Ovary (tissue), 9 donors: Measurements from ENCODE around the gene FURIN. TPM values are rescaled to one million over a fixed set of nuclear protein-coding genes. Genes with fewer than 3 reads are reported as not detected.

ENCODE experiments used
- DNase-seq, 5 donors: peaks; one replicate each; pipeline ENCODE4 v3.0.0-alpha.2; 2019 to 2020
- H3K27ac ChIP-seq, 2 donors: fragments of 200-600 bp; one replicate each; pipeline versions ENCODE4 v1.5.1 to v1.8.0; 2019 to 2022
- H3K27me3 ChIP-seq: fragments of 200-600 bp; one replicate; pipeline ENCODE4 v1.8.0; 2022
- H3K36me3 ChIP-seq: fragments of 200-600 bp; sonication (generic); one replicate; pipeline ENCODE4 v1.5.1; 2019
- H3K4me1 ChIP-seq: one replicate; pipeline ENCODE4 v1.8.1; 2013; ENCODE audit warnings: mild to moderate bottlenecking, moderate library complexity; ENCODE audit not compliant: insufficient read depth
- H3K4me3 ChIP-seq: fragments of 200-600 bp; sonication (generic); one replicate; pipeline ENCODE4 v1.5.1; 2017
- H3K9me3 ChIP-seq, 2 donors: fragments of 200-600 bp in 1 of 2; sonication (generic) in 1 of 2; one replicate each; pipeline versions ENCODE4 v1.5.1 to v1.8.1; 2013 to 2019; ENCODE audit warnings: mild to moderate bottlenecking in 1 of 2, moderate library complexity in 1 of 2
- CTCF ChIP-seq, 3 donors: fragments of 450-650 bp in 2 of 3; fragments of 200-600 bp in 1 of 3; IDR thresholded peaks; one replicate each; pipeline versions ENCODE4 v1.5.1 to v1.8.0; 2016 to 2022; ENCODE audit warnings: antibody characterized with exemption in 3 of 3, mild to moderate bottlenecking in 1 of 3
- EP300 ChIP-seq: sonication (generic); formaldehyde crosslinking; IDR thresholded peaks from one replicate; pipeline ENCODE4 v1.6.1; 2017; ENCODE audit warnings: antibody characterized with exemption
- POLR2A ChIP-seq: fragments of 450-650 bp; IDR thresholded peaks from one replicate; pipeline ENCODE4 v1.6.1; 2017; ENCODE audit warnings: antibody characterized with exemption, mild to moderate bottlenecking, moderate library complexity
- WGBS, 3 donors: extraction: QIAGEN DNeasy Blood & Tissue Kit in 1 of 3; methylation state at CpG; one replicate each; pipeline versions ENCODE4 v1.1.5 to v1.1.7; 2013 to 2017; 5-methylcytosine and 5-hydroxymethylcytosine counted together
- intact Hi-C, 4 donors: fragments of 100-400 bp; cut with DNase I; formaldehyde crosslinking; loops; one replicate each; pipeline versions ENCODE4 v1.11.0 to v1.15.1; 2022 to 2023
- polyA plus RNA-seq, 2 donors: library from polyadenylated mRNA; stranded (reverse); fragments of 200-250 nt in 1 of 2; fragments of 350-450 nt in 1 of 2; fragmentation: Illumina TruSeq in 1 of 2; extraction: RNeasy Lipid Tissue Mini Kit (QIAGEN cat#74804) in 1 of 2; gene quantifications; one replicate each; pipeline ENCODE4 v1.2.3, GENCODE V29; 2013 to 2014
- total RNA-seq, 7 donors: library from RNA; depleted of rRNA in 2 of 7; stranded (reverse); fragments of >200 nt in 2 of 7; fragmentation: NEBNext Ultra II Directional in 3 of 7; extraction: Animal tissue kit (Norgen Biotek cat#: 25700) in 3 of 7; gene quantifications; one replicate each; pipeline versions ENCODE4 v1.1.0 to v1.2.4, GENCODE V29; 2016 to 2023
- donor health status: DM: no; HTN: no; CAD: no; lungs with moderate emphysema.
- donor health status: DM: no; HTN: no; CAD: no.
- donor health status: Bipolar disorder and iron deficiency.
- donor health status: DM: yes; HTN: yes; CAD: no.
- donor health status: DM: no; HTN: no; CAD: no.
- donor health status: DM: yes; HTN: yes; CAD: no.

The FURIN gene
- total and polyA plus RNA-seq, 9 donors: 6.2 to 38.6 (median 33.7) TPM

GRCh38 chr15:90875549-90875981 is 7.2 kb downstream of the FURIN start:
- Histone ChIP-seq H3K27me3 (no peaks in the 10 kb centered on the region), H3K4me3 (no peak overlapping the region), H3K9me3 (no peaks in the 10 kb centered on the region), H3K27ac (no peak overlapping the region), H3K36me3 (no peaks in the 10 kb centered on the region), H3K4me1 (peaks cover 12% of the 10 kb centered on the region)
- WGBS, 3 donors: 88 to 92% (median 91%) methylated on average over 12 of the region's 12 CpGs
- peak in 1 of 5 donors; percentile 18 for DNase-seq
- intact Hi-C loops: loop anchor here in 1 of 4 donors (10.0 kb wide), 1 partner anchor 161 kb away; the partner anchor contains the start of gene BLM
- TF ChIP-seq CTCF (IDR thresholded peaks at IDR 0.05) (no peak), EP300 (no peak), POLR2A (no peak)

- intact Hi-C loops: loop anchor here in 1 of 4 donors (10.0 kb wide), 1 partner anchor 161 kb away; the partner anchor contains the start of gene BLM
- Histone ChIP-seq H3K4me1 (peaks cover 11% of the 10 kb centered on the region), H3K9me3 (no peaks in the 10 kb centered on the region), H3K4me3 (no peak overlapping the region), H3K36me3 (no peaks in the 10 kb centered on the region), H3K27ac (no peak overlapping the region), H3K27me3 (no peaks in the 10 kb centered on the region)
- DNase-seq: peak in 1 of 5 donors; percentile 25
- 91 to 97% (median 96%) methylated on average over 11 to 20 of the region's 20 CpGs for WGBS, 3 donors
- no peak for TF ChIP-seq CTCF (IDR thresholded peaks at IDR 0.05)
- no peak for TF ChIP-seq EP300
- no peak for TF ChIP-seq POLR2A
These were observed 7.7 kb downstream of the FURIN start for GRCh38 chr15:90876046-90876445.

- Histone ChIP-seq H3K9me3 (no peaks in the 10 kb centered on the region), H3K27me3 (no peaks in the 10 kb centered on the region), H3K36me3 (no peaks in the 10 kb centered on the region), H3K4me1 (peaks cover 11% of the 10 kb centered on the region), H3K27ac (no peak overlapping the region), H3K4me3 (no peak overlapping the region)
- WGBS, 3 donors: 92 to 94% (median 93%) methylated on average over 15 of the region's 15 CpGs
- no peak for DNase-seq
- TF ChIP-seq CTCF (IDR thresholded peaks at IDR 0.05) (no peak), EP300 (no peak), POLR2A (no peak)
- intact Hi-C loops: loop anchor here in 1 of 4 donors (10.0 kb wide), 1 partner anchor 162 kb away; the partner anchor contains the start of gene BLM
These were observed 8.3 kb downstream of the FURIN start for GRCh38 chr15:90876512-90877170.

DNA sequence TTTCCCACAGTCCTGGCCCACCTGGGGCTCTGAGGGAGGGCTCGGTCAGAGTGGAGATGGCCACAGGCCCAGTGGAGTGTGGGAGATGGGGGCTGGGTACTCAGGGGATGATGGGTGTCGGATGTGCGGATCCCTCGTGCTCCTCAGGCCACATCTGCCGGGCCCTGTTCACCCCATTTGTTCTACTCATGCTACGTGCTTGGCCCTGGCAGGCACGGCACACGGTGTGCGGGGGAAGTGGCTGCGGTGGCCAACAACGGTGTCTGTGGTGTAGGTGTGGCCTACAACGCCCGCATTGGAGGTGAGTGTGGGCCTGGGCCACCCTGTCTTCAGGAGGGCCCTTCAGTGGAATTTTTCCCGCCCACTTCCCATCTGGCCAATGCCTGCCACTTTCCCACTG is 8.9 kb downstream of the FURIN start:
- Histone ChIP-seq H3K27me3 (no peaks in the 10 kb centered on the region), H3K4me1 (peaks cover 9% of the 10 kb centered on the region), H3K4me3 (no peak overlapping the region), H3K27ac (no peak overlapping the region), H3K9me3 (no peaks in the 10 kb centered on the region), H3K36me3 (no peaks in the 10 kb centered on the region)
- TF ChIP-seq EP300: no peak
- no peak for TF ChIP-seq POLR2A
- no peak for TF ChIP-seq CTCF (IDR thresholded peaks at IDR 0.05)
- DNase-seq: no peak
- intact Hi-C loops: loop anchor here in 1 of 4 donors (10.0 kb wide), 1 partner anchor 163 kb away; the partner anchor contains the start of gene BLM
- 86 to 94% (median 88%) methylated on average over 14 of the region's 14 CpGs for WGBS, 3 donors
